Measurements from ENCODE around the gene IL23R. TPM values are rescaled to one million over a fixed set of nuclear protein-coding genes. Genes with fewer than 3 reads are reported as not detected.

IL23R gene
- total and polyA plus RNA-seq, 2 donors (not counting 3 experiments of a cell fraction or from before 2014, with no cell fraction given), result not detected

DNA sequence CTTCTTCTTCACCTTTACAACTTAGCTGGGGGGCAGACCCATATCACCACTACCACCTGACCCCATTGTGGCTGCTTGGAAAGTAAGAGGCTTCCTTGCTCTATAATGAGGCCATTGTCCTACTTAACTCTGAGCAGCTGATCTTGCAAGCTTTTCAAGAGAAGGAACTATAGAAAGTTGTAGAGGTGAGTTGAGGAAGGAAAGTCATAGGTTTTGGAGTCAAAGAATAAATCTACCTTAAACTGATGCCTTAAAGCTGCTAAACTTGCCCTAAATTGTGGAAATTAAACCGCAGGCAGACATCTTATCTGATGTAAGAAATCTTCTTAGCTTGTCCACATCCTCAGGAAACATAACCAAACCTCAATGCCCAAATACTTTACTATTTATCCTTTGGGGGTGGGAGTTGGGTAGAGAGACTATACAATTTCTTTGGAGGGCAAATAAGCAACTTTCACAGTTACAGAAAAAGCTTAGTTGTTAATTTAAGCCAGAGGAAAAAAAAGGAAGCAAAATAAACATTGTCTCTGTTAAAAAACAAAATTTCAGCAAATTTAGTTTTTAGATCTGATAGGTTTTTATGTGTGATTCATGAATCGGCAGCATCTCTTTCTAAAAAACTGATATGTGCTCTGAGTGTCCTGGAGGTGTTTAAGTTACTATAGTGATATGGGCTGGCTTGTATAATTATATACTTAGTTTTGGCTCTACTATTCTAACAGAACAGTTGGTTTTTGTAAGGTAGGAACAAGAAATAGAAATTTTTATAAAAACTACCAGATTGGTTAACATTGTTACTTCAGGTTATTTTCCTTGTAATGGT lies 4.7 kb downstream of the IL23R start:
- dilution Hi-C loops (cut with MboI; ENCODE audit: extremely low pct_ligation_motif_present, low sequenced_read_pairs), result no loop called here
- CTCF ChIA-PET, result interaction anchor here (0.6 to 2.3 kb wide), 5 partner anchors 9 to 219 kb away, joined by 3 to 12 read pairs (median 3); no protein-coding TSS in a partner anchor
- FAIRE-seq, result no peak

More for the DNA sequence above, 4.7 kb downstream of the IL23R start:
- POLR2A ChIA-PET, result no interaction called here
- no peak overlapping the region for H3K4me2 ChIP-seq (ENCODE audit: insufficient read depth, low read length)
- DNase-seq (ENCODE audit: low read depth, low spot score), result no peak
- H3K36me3 ChIP-seq (ENCODE audit: control insufficient read depth in 2 of 2, extremely low read depth in 1 of 2, insufficient read depth in 2 of 2, low read length in 2 of 2), result no peaks in the 10 kb centered on the region
- no peaks in the 10 kb centered on the region for H3K9me3 ChIP-seq (replicated peaks; ENCODE audit: control insufficient read depth, insufficient read depth, low read length)
- no peak overlapping the region for H3K9ac ChIP-seq (replicated peaks; ENCODE audit: extremely low read depth, insufficient read depth, low read length)
- BruUV-seq (replicated peaks), result no TSS peak
- intact Hi-C loops (cut with micrococcal nuclease), result no loop called here
- H3K27me3 ChIP-seq (ENCODE audit: control insufficient read depth in 2 of 2, insufficient read depth in 2 of 2, low read length in 2 of 2), result peaks cover 5% of the 10 kb centered on the region in 2 experiments
- no peaks in the 10 kb centered on the region for H3K4me1 ChIP-seq (ENCODE audit: control insufficient read depth, extremely low read depth, insufficient read depth, low read length)
- no peaks in the 10 kb centered on the region for H3K79me2 ChIP-seq (ENCODE audit: control insufficient read depth, insufficient read depth, low read length)
- H3K27ac ChIP-seq (ENCODE audit: insufficient read depth, low read depth, low read length), result no peak overlapping the region
- no peak overlapping the region for H2AFZ ChIP-seq (ENCODE audit: low read depth, low read length)
- H3K4me3 ChIP-seq (replicated peaks in 1 of 3; ENCODE audit: insufficient read depth in 1 of 3, low read depth in 1 of 3, low read length in 3 of 3), result no peak overlapping the region
- TF ChIP-seq EZH2 (IDR thresholded peaks at IDR 0.05; ENCODE audit: borderline replicate concordance, low read depth, low read length, severe bottlenecking) (no peak), FOS (IDR thresholded peaks at IDR 0.05; ENCODE audit: borderline replicate concordance, insufficient read depth, low read length) (no peak), GATA2 (IDR thresholded peaks at IDR 0.05; ENCODE audit: insufficient read depth, insufficient read length, low read depth, low read length) (no peak), JUN (IDR thresholded peaks at IDR 0.05; ENCODE audit: borderline replicate concordance, insufficient read depth, insufficient read length, low read depth) (no peak), MYC (IDR thresholded peaks at IDR 0.05; ENCODE audit: low read depth, low read length) (no peak)
- TF ChIP-seq, protein P1, sequence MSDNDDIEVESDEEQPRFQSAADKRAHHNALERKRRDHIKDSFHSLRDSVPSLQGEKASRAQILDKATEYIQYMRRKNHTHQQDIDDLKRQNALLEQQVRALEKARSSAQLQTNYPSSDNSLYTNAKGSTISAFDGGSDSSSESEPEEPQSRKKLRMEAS (IDR thresholded peaks at IDR 0.05; ENCODE audit: insufficient read depth, insufficient read length), result no peak
- TF ChIP-seq, protein P2, sequence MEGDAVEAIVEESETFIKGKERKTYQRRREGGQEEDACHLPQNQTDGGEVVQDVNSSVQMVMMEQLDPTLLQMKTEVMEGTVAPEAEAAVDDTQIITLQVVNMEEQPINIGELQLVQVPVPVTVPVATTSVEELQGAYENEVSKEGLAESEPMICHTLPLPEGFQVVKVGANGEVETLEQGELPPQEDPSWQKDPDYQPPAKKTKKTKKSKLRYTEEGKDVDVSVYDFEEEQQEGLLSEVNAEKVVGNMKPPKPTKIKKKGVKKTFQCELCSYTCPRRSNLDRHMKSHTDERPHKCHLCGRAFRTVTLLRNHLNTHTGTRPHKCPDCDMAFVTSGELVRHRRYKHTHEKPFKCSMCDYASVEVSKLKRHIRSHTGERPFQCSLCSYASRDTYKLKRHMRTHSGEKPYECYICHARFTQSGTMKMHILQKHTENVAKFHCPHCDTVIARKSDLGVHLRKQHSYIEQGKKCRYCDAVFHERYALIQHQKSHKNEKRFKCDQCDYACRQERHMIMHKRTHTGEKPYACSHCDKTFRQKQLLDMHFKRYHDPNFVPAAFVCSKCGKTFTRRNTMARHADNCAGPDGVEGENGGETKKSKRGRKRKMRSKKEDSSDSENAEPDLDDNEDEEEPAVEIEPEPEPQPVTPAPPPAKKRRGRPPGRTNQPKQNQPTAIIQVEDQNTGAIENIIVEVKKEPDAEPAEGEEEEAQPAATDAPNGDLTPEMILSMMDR (IDR thresholded peaks at IDR 0.05; ENCODE audit: extremely low read depth in 1 of 2, insufficient read depth in 1 of 2, low read depth in 1 of 2, low read length in 2 of 2), result no peak
- H4K20me1 ChIP-seq (replicated peaks; ENCODE audit: control insufficient read depth, extremely low read depth, insufficient read depth, low read length), result no peaks in the 10 kb centered on the region
- H3K9me1 ChIP-seq (replicated peaks; ENCODE audit: control insufficient read depth, extremely low read depth, insufficient read depth, low read length), result no peaks in the 10 kb centered on the region
